WTC11 (cell line): Measurements from ENCODE around the gene ARHGEF38. TPM values are rescaled to one million over a fixed set of nuclear protein-coding genes. Genes with fewer than 3 reads are reported as not detected.

Experiments
- ATF1 ChIP-seq: sonication (generic); formaldehyde crosslinking; IDR thresholded peaks from 2 replicates; pipeline ENCODE4 v1.8.1; 2023; ENCODE audit warnings: mild to moderate bottlenecking, moderate library complexity, missing genetic modification reagents
- CREM ChIP-seq: sonication (generic); formaldehyde crosslinking; IDR thresholded peaks from 2 replicates; pipeline ENCODE4 v1.8.1; 2022; ENCODE audit warnings: mild to moderate bottlenecking, missing genetic modification reagents, moderate library complexity
- GRHL2 ChIP-seq: fragments of 250-450 bp; sonication (Bioruptor Pico); IDR thresholded peaks from 2 replicates; pipeline ENCODE4 v1.8.0; 2022; ENCODE audit warnings: mild to moderate bottlenecking, moderate library complexity; ENCODE audit not compliant: insufficient replicate concordance, severe bottlenecking
- JAZF1 ChIP-seq: fragments of 250-450 bp; sonication (Bioruptor Pico); IDR thresholded peaks from 2 replicates; pipeline ENCODE4 v1.9.0; 2021; ENCODE audit warnings: moderate library complexity, mild to moderate bottlenecking, inconsistent platforms
- PRRX2 ChIP-seq: fragments of 250-450 bp; sonication (Bioruptor Pico); IDR thresholded peaks from 2 replicates; pipeline ENCODE4 v1.8.0; 2021; ENCODE audit warnings: mild to moderate bottlenecking
- SMAD3 ChIP-seq: sonication (generic); formaldehyde crosslinking; IDR thresholded peaks from 2 replicates; pipeline ENCODE4 v1.8.0; 2022; ENCODE audit warnings: missing genetic modification reagents, mild to moderate bottlenecking, borderline replicate concordance
- SP1 ChIP-seq: sonication (generic); formaldehyde crosslinking; conservative IDR thresholded peaks from 2 replicates; pipeline ENCODE4 v1.8.1; 2022; ENCODE audit warnings: missing genetic modification reagents
- STAT6 ChIP-seq: sonication (generic); formaldehyde crosslinking; conservative IDR thresholded peaks from 2 replicates; pipeline ENCODE4 v1.8.1; 2023; ENCODE audit warnings: mild to moderate bottlenecking, low read depth, missing genetic modification reagents, moderate library complexity
- USF2 ChIP-seq: sonication (generic); formaldehyde crosslinking; IDR thresholded peaks from 2 replicates; pipeline ENCODE4 v1.8.1; 2023; ENCODE audit warnings: mild to moderate bottlenecking, missing genetic modification reagents, moderate library complexity
- ZNF121 ChIP-seq: sonication (generic); formaldehyde crosslinking; IDR thresholded peaks from 2 replicates; pipeline ENCODE4 v1.8.0; 2023; ENCODE audit warnings: missing genetic modification reagents
- ZNF532 ChIP-seq: fragments of 250-450 bp; sonication (Bioruptor Pico); IDR thresholded peaks from 2 replicates; pipeline ENCODE4 v1.9.0; 2021; ENCODE audit warnings: mild to moderate bottlenecking, borderline replicate concordance
- total RNA-seq: library from RNA; stranded (reverse); gene quantifications from 3 replicates; pipeline ENCODE4 v1.2.3, GENCODE V29; 2021
- TF ChIP-seq, protein P1 (sequence below): fragments of 250-450 bp; sonication (Bioruptor Pico); IDR thresholded peaks from 2 replicates; pipeline ENCODE4 v1.9.0; 2021; ENCODE audit warnings: mild to moderate bottlenecking
- TF ChIP-seq, protein P2 (sequence below): sonication (generic); formaldehyde crosslinking; IDR thresholded peaks from 2 replicates; pipeline ENCODE4 v1.8.1; 2023; ENCODE audit warnings: mild to moderate bottlenecking, missing genetic modification reagents

Gene ARHGEF38
- total RNA-seq, 1 experiment from 2014 or later, result not detected

DNA sequence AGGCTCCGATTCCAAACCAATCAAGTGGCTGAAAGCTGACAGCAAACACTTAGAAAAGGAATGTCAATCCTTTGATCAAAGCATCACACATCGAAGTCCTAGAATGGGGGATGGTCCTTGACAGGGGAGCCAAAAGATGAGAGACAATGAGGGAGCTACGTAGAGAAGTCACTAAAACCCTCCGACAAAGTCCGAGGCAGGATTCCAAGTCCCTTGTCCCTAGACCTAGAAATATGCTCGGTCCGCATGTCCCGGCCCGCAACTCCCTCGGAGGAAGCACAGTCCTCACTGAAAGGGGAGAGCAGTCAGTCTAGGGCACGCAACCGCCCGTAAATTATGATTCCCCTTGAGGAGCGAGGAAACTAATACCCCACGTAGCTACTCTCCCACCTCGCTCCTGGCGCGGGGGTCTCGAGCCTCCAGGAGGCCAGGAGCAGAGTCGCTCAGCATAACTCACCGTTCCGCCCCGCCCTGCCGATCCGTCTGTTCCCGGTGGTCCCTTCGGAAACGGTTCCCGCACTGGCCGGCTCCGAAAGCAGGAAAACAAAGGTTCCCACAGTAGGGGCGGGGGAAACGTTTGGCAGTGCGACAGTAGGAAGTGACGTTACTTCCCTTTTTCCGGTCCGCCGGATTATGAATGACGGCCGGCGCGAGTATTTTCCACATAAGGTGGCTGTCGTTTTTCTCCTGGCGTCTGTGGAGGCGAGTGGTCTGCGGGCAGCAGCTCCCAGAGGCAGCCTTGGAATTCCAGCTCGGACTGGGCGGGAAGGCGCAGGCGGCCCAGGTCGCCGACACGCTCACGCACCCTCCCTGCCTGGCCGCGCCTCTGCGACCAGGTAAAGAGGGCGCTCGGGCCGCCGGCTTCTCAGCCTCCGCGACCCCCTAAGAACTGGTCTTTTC, 156.0 kb downstream of the ARHGEF38 start, which contains the start of the genes GSTCD and INTS12 (continued):
- TF ChIP-seq ZNF532 (CRISPR knock-in tag) (no peak), JAZF1 (CRISPR knock-in tag) (no peak), CREM (CRISPR knock-in tag) (peak; percentile 98), SMAD3 (CRISPR knock-in tag) (peak; percentile 47; the same call in 1 of the 2 replicates), SP1 (peak; percentile 96), ZNF121 (CRISPR knock-in tag) (no peak), STAT6 (CRISPR knock-in tag) (0 out of 2 replicates have a peak, but pooled peaks have one; percentile 79), ATF1 (CRISPR knock-in tag) (no peak), GRHL2 (CRISPR knock-in tag) (no peak), USF2 (CRISPR knock-in tag) (no peak), PRRX2 (CRISPR knock-in tag) (no peak)
- TF ChIP-seq, protein P1, sequence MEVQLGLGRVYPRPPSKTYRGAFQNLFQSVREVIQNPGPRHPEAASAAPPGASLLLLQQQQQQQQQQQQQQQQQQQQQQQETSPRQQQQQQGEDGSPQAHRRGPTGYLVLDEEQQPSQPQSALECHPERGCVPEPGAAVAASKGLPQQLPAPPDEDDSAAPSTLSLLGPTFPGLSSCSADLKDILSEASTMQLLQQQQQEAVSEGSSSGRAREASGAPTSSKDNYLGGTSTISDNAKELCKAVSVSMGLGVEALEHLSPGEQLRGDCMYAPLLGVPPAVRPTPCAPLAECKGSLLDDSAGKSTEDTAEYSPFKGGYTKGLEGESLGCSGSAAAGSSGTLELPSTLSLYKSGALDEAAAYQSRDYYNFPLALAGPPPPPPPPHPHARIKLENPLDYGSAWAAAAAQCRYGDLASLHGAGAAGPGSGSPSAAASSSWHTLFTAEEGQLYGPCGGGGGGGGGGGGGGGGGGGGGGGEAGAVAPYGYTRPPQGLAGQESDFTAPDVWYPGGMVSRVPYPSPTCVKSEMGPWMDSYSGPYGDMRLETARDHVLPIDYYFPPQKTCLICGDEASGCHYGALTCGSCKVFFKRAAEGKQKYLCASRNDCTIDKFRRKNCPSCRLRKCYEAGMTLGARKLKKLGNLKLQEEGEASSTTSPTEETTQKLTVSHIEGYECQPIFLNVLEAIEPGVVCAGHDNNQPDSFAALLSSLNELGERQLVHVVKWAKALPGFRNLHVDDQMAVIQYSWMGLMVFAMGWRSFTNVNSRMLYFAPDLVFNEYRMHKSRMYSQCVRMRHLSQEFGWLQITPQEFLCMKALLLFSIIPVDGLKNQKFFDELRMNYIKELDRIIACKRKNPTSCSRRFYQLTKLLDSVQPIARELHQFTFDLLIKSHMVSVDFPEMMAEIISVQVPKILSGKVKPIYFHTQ (CRISPR knock-in tag), result no peak
- TF ChIP-seq, protein P2, sequence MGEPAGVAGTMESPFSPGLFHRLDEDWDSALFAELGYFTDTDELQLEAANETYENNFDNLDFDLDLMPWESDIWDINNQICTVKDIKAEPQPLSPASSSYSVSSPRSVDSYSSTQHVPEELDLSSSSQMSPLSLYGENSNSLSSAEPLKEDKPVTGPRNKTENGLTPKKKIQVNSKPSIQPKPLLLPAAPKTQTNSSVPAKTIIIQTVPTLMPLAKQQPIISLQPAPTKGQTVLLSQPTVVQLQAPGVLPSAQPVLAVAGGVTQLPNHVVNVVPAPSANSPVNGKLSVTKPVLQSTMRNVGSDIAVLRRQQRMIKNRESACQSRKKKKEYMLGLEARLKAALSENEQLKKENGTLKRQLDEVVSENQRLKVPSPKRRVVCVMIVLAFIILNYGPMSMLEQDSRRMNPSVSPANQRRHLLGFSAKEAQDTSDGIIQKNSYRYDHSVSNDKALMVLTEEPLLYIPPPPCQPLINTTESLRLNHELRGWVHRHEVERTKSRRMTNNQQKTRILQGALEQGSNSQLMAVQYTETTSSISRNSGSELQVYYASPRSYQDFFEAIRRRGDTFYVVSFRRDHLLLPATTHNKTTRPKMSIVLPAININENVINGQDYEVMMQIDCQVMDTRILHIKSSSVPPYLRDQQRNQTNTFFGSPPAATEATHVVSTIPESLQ (CRISPR knock-in tag), result no peak
